ENCODE measurements around the gene EEF1AKMT2. TPM values are rescaled to one million over a fixed set of nuclear protein-coding genes. Genes with fewer than 3 reads are reported as not detected.

The EEF1AKMT2 gene
- total RNA-seq, 3 donors from 2014 or later (not counting 1 experiment from before 2014, with no cell fraction given) = 12.5 to 20.6 (median 20.1) TPM

GRCh38 chr10:124723826-124724225 lies 67.9 kb downstream of the EEF1AKMT2 start:
- no peaks in the 10 kb centered on the region for H3K9me3 Mint-ChIP-seq
- H3K4me1 Mint-ChIP-seq = peaks cover 72 to 97% of the 10 kb centered on the region in 2 donors
- Histone ChIP-seq H3K27me3 (ENCODE audit: control insufficient read depth, insufficient read depth, low read length) (no peaks in the 10 kb centered on the region), H3K36me3 (ENCODE audit: control insufficient read depth, insufficient read depth, low read length) (peaks cover 7% of the 10 kb centered on the region), H3K4me3 (ENCODE audit: low read length) (no peak overlapping the region), H3K9me3 (ENCODE audit: control insufficient read depth, insufficient read depth, low read length) (no peaks in the 10 kb centered on the region), H3K4me1 (ENCODE audit: control insufficient read depth, insufficient read depth, low read length) (peaks cover 94% of the 10 kb centered on the region), H3K27ac (ENCODE audit: low read length) (peak overlapping the region; percentile 95)
- peak overlapping the region; percentile 99 for H3K27ac Mint-ChIP-seq
- H3K36me3 Mint-ChIP-seq = no peaks in the 10 kb centered on the region
- no peak for ATAC-seq
- no peak for DNase-seq
- intact Hi-C loops (cut with micrococcal nuclease) = loop anchor here (1.0 to 5.0 kb wide), 4 partner anchors 17 to 497 kb away; no protein-coding TSS in a partner anchor
- no peaks in the 10 kb centered on the region for H3K27me3 Mint-ChIP-seq (ENCODE audit: low read depth in 2 of 2)
- no peak for TF ChIP-seq CTCF (IDR thresholded peaks at IDR 0.05)
- WGBS (ENCODE audit: insufficient coverage) = 67% methylated on average over 9 of the region's 9 CpGs
- H3K4me3 Mint-ChIP-seq = peak overlapping the region; percentile 89

GRCh38 chr10:124722798-124723783 lies 68.6 kb downstream of the EEF1AKMT2 start:
- Histone ChIP-seq H3K4me1 (ENCODE audit: control insufficient read depth, insufficient read depth, low read length) (peaks cover 94% of the 10 kb centered on the region), H3K27ac (ENCODE audit: low read length) (peak overlapping the region; percentile 95), H3K9me3 (ENCODE audit: control insufficient read depth, insufficient read depth, low read length) (no peaks in the 10 kb centered on the region), H3K27me3 (ENCODE audit: control insufficient read depth, insufficient read depth, low read length) (no peaks in the 10 kb centered on the region), H3K36me3 (ENCODE audit: control insufficient read depth, insufficient read depth, low read length) (peaks cover 7% of the 10 kb centered on the region), H3K4me3 (ENCODE audit: low read length) (no peak overlapping the region)
- Mint-ChIP-seq H3K9me3 (no peaks in the 10 kb centered on the region), H3K4me3 (peak overlapping the region; percentile 89), H3K4me1 (peaks cover 72 to 97% of the 10 kb centered on the region in 2 donors), H3K27me3 (ENCODE audit: low read depth in 2 of 2) (no peaks in the 10 kb centered on the region), H3K27ac (peak overlapping the region; percentile 99), H3K36me3 (no peaks in the 10 kb centered on the region)
- DNase-seq (peak; percentile 66 to 81), ATAC-seq (peak; percentile 52 to 80 (median 77))
- intact Hi-C loops (cut with micrococcal nuclease) = loop anchor here (1.0 to 5.0 kb wide), 4 partner anchors 18 to 496 kb away; no protein-coding TSS in a partner anchor
- WGBS (ENCODE audit: insufficient coverage) = 16% methylated on average over 8 of the region's 8 CpGs
- TF ChIP-seq CTCF (IDR thresholded peaks at IDR 0.05) = no peak

GRCh38 chr10:124721330-124722045 lies 70.2 kb downstream of the EEF1AKMT2 start:
- H3K27me3 Mint-ChIP-seq (ENCODE audit: low read depth in 2 of 2) = no peaks in the 10 kb centered on the region

More at GRCh38 chr10:124721330-124722045, 70.2 kb downstream of the EEF1AKMT2 start:
- H3K36me3 Mint-ChIP-seq = no peaks in the 10 kb centered on the region
- H3K27ac ChIP-seq (ENCODE audit: low read length) = peak overlapping the region; percentile 95
- DNase-seq (peak in 1 of 2 donors; percentile 56), ATAC-seq (no peak)
- H3K36me3 ChIP-seq (ENCODE audit: control insufficient read depth, insufficient read depth, low read length) = peaks cover 4% of the 10 kb centered on the region
- 30% methylated on average over 16 of the region's 16 CpGs for WGBS (ENCODE audit: insufficient coverage)
- no peak for TF ChIP-seq CTCF (IDR thresholded peaks at IDR 0.05)
- intact Hi-C loops (cut with micrococcal nuclease) = loop anchor here (5.0 kb wide), 1 partner anchor 494 kb away; no protein-coding TSS in a partner anchor
- peaks cover 84 to 97% of the 10 kb centered on the region in 2 donors for H3K4me1 Mint-ChIP-seq
- H3K27me3 ChIP-seq (ENCODE audit: control insufficient read depth, insufficient read depth, low read length) = no peaks in the 10 kb centered on the region
- peak overlapping the region; percentile 63 for H3K4me3 Mint-ChIP-seq
- H3K4me1 ChIP-seq (ENCODE audit: control insufficient read depth, insufficient read depth, low read length) = peaks cover 97% of the 10 kb centered on the region
- H3K9me3 Mint-ChIP-seq = no peaks in the 10 kb centered on the region
- no peak overlapping the region for H3K4me3 ChIP-seq (ENCODE audit: low read length)
- no peaks in the 10 kb centered on the region for H3K9me3 ChIP-seq (ENCODE audit: control insufficient read depth, insufficient read depth, low read length)
- H3K27ac Mint-ChIP-seq = peak overlapping the region; percentile 99
